ENCODE results near the gene ITGA7.

DNA sequence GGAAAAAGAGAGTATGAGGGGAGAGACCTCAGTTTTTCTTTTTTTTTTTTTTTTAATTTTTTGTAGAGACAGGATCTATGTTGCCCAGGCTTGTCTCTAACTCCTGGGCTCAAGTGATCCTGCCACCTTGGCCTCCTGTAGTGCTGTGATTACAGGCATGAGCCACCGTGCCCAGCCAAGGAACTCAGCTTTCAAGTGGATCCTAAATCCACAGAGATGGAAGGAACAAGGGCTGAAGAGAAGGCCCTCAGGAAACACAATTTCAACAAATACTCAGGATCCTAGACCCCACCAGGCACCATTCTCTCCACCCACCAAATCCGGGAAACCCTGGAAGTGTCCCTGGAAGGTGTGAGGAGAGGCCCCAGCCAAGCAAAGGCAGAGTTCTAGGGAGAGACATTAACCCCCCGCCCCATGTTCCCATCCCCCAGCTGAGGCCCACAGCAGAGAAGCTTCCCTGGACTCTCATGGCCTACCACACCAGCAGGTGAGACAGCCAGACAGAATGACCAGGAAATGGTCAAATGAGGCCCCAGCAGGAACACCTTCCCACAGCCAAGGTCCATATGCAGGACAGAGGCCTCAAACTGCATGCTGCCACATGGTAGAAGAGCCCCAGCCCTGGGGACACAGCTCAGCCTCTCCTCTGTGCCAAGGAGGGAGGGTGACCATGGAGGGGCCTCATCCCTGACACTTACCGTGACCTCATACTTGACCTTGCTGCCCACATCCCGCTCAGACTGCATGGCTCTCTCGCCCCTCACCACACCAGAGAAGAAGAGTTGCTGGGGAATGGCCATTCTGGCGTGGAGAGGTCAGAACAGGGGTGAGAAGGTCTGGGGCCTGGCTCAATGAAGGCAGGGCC, 14.1 kb downstream of the ITGA7 start:
- TF ChIP-seq, protein P1, sequence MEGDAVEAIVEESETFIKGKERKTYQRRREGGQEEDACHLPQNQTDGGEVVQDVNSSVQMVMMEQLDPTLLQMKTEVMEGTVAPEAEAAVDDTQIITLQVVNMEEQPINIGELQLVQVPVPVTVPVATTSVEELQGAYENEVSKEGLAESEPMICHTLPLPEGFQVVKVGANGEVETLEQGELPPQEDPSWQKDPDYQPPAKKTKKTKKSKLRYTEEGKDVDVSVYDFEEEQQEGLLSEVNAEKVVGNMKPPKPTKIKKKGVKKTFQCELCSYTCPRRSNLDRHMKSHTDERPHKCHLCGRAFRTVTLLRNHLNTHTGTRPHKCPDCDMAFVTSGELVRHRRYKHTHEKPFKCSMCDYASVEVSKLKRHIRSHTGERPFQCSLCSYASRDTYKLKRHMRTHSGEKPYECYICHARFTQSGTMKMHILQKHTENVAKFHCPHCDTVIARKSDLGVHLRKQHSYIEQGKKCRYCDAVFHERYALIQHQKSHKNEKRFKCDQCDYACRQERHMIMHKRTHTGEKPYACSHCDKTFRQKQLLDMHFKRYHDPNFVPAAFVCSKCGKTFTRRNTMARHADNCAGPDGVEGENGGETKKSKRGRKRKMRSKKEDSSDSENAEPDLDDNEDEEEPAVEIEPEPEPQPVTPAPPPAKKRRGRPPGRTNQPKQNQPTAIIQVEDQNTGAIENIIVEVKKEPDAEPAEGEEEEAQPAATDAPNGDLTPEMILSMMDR (IDR thresholded peaks at IDR 0.05), result no peak
- TF ChIP-seq POLR2A (IDR thresholded peaks at IDR 0.05), result no peak

Data from tibial nerve (tissue), 3 donors.